SK-N-SH (cell line): ENCODE measurements around the gene OTOL1. TPM values are rescaled to one million over a fixed set of nuclear protein-coding genes. Genes with fewer than 3 reads are reported as not detected.

Experiments
- CTCF ChIA-PET: fragments of 300-600, 350-600 bp; formaldehyde crosslinking; extraction: SDS; loops from one replicate; lab custom pipeline; 2021; lab: Yijun Ruan, JAX
- POLR2A ChIA-PET: fragments of 350-600 bp; sonication (Branson Sonifier 250); formaldehyde crosslinking; extraction: SDS; loops from one replicate; lab custom pipeline; 2020; ENCODE audit warnings: antibody characterized with exemption, inconsistent platforms; lab: Yijun Ruan, JAX
- DNase-seq: peaks from one replicate; pipeline ENCODE4 v3.0.0; 2012
- H2AFZ ChIP-seq: fragments of 200-600 bp; sonication (generic); 2 replicates; pipeline ENCODE4 v1.8.1; 2016; ENCODE audit warnings: antibody characterized with exemption, mild to moderate bottlenecking, low read depth
- H3F3A ChIP-seq: fragments of 200-600 bp; sonication (generic); replicated peaks from 2 replicates; pipeline ENCODE3; 2016; ENCODE audit warnings: antibody characterized with exemption, mild to moderate bottlenecking; ENCODE audit not compliant: insufficient read depth
- H3K27ac ChIP-seq, 2 experiments: fragments of 200-500 bp in 1 of 2; fragments of 200-600 bp in 1 of 2; sonication (Bioruptor generic) in 1 of 2; sonication (generic), shearing (Covaris generic) in 1 of 2; 2 replicates each; pipeline versions ENCODE4 v1.5.1 to v1.6.1; 2014 to 2016; ENCODE audit warnings: low read depth in 2 of 2, inconsistent platforms in 1 of 2, low read length in 1 of 2, mild to moderate bottlenecking in 1 of 2, mixed read lengths in 1 of 2
- H3K27me3 ChIP-seq: fragments of 200-600 bp; sonication (generic), shearing (Covaris generic); 2 replicates; pipeline ENCODE4 v1.6.1; 2016; ENCODE audit warnings: mixed run types; ENCODE audit not compliant: insufficient read depth
- H3K36me3 ChIP-seq, 2 experiments: fragments of 200-500 bp in 1 of 2; fragments of 200-600 bp in 1 of 2; sonication (Bioruptor generic) in 1 of 2; sonication (generic) in 1 of 2; replicated peaks in 1 of 2; 2 replicates each; pipeline versions ENCODE3 to v1.5.1; 2014 to 2016; ENCODE audit warnings: low read length in 1 of 2, mild to moderate bottlenecking in 1 of 2; ENCODE audit not compliant: insufficient read depth in 2 of 2, control insufficient read depth in 1 of 2
- H3K4me1 ChIP-seq, 2 experiments: fragments of 200-500 bp in 1 of 2; fragments of 200-600 bp in 1 of 2; sonication (Bioruptor generic) in 1 of 2; sonication (generic), shearing (Covaris generic) in 1 of 2; 2 replicates each; pipeline versions ENCODE4 v1.5.1 to v1.6.1; 2014 to 2016; ENCODE audit warnings: low read depth in 1 of 2, low read length in 1 of 2, mixed run types in 1 of 2; ENCODE audit not compliant: insufficient read depth in 2 of 2, control insufficient read depth in 1 of 2
- H3K4me2 ChIP-seq: fragments of 200-600 bp; sonication (generic), shearing (Covaris generic); 2 replicates; pipeline ENCODE4 v1.6.1; 2017; ENCODE audit warnings: mixed run types
- H3K4me3 ChIP-seq, 2 experiments: fragments of 200-500 bp in 1 of 2; fragments of 200-600 bp in 1 of 2; sonication (Bioruptor generic) in 1 of 2; sonication (generic), shearing (Covaris generic) in 1 of 2; 2 replicates each; pipeline versions ENCODE4 v1.5.1 to v1.8.1; 2014 to 2016; ENCODE audit warnings: low read depth in 2 of 2, inconsistent platforms in 1 of 2, low read length in 1 of 2, mild to moderate bottlenecking in 1 of 2, mixed read lengths in 1 of 2, moderate library complexity in 1 of 2
- H3K79me2 ChIP-seq: fragments of 200-600 bp; sonication (generic); 2 replicates; pipeline ENCODE4 v1.8.1; 2017; ENCODE audit warnings: mild to moderate bottlenecking; ENCODE audit not compliant: insufficient read depth
- H3K9ac ChIP-seq: fragments of 200-600 bp; sonication (generic); 2 replicates; pipeline ENCODE4 v1.6.1; 2017; ENCODE audit warnings: mixed run types
- H3K9me2 ChIP-seq: fragments of 200-600 bp; sonication (generic); 2 replicates; pipeline ENCODE4 v1.6.1; 2017; ENCODE audit warnings: mixed run types
- H3K9me3 ChIP-seq: fragments of 200-600 bp; sonication (generic); 2 replicates; pipeline ENCODE4 v1.6.1; 2017; ENCODE audit warnings: mixed run types, mild to moderate bottlenecking, moderate library complexity
- H4K20me1 ChIP-seq: fragments of 200-600 bp; sonication (generic); 2 replicates; pipeline ENCODE4 v1.6.1; 2017; ENCODE audit warnings: mild to moderate bottlenecking, mixed run types; ENCODE audit not compliant: insufficient read depth
- EP300 ChIP-seq, 2 experiments: IDR thresholded peaks; 2 replicates each; pipeline versions ENCODE4 v1.4.0 to v1.6.1; 2012; ENCODE audit warnings: borderline replicate concordance in 1 of 2, low read depth in 1 of 2, low read length in 1 of 2
- FOSL2 ChIP-seq: IDR thresholded peaks from 2 replicates; pipeline ENCODE4 v1.4.0; 2012; ENCODE audit warnings: low read depth, mild to moderate bottlenecking, moderate library complexity, borderline replicate concordance
- FOXM1 ChIP-seq: IDR thresholded peaks from 2 replicates; pipeline ENCODE4 v1.4.0; 2012; ENCODE audit warnings: low read depth, mild to moderate bottlenecking
- RFX5 ChIP-seq: IDR thresholded peaks from 2 replicates; pipeline ENCODE4 v1.6.1; 2012; ENCODE audit warnings: mild to moderate bottlenecking, improper control_type of control experiment, low read length
- RXRA ChIP-seq: IDR thresholded peaks from 2 replicates; pipeline ENCODE4 v1.4.0; 2012; ENCODE audit warnings: low read depth, mild to moderate bottlenecking, borderline replicate concordance
- WGBS: methylation state at CpG from one replicate; pipeline ENCODE4 v1.1.6; 2017; ENCODE audit warnings: low lambda C conversion rate; 5-methylcytosine and 5-hydroxymethylcytosine counted together
- polyA plus RNA-seq, 3 experiments: library from polyadenylated mRNA; depleted of rRNA; stranded (reverse); fragments of >200 nt; gene quantifications; 2 replicates each; pipeline ENCODE4 v1.2.3, GENCODE V29; 2012
- TF ChIP-seq, protein P1 (sequence below): IDR thresholded peaks from 2 replicates; pipeline ENCODE4 v1.6.1; 2012; ENCODE audit warnings: mild to moderate bottlenecking, low read depth, low read length, moderate library complexity
- TF ChIP-seq, protein P2 (sequence below): IDR thresholded peaks from 2 replicates; pipeline ENCODE4 v1.4.0; 2012; ENCODE audit warnings: low read depth, borderline replicate concordance

Gene OTOL1
- polyA plus RNA-seq, 1 of the 3 experiments (the other 2 are of a cell fraction) = not detected

GRCh38 chr3:161550491-161551195, 54.0 kb downstream of the OTOL1 start:
- DNase-seq = no peak
- Histone ChIP-seq H4K20me1 (no peaks in the 10 kb centered on the region), H2AFZ (no peak overlapping the region), H3K27ac (no peak overlapping the region), H3K27me3 (no peaks in the 10 kb centered on the region)
- POLR2A ChIA-PET = no interaction called here
- TF ChIP-seq FOSL2 = no peak
- TF ChIP-seq, all 33 proteins: peak for 0
- CTCF ChIA-PET = no interaction called here
- no peaks in the 10 kb centered on the region; a peak in 1 of 4 replicates for H3K4me1 ChIP-seq
- no peaks in the 10 kb centered on the region for H3K9me3 ChIP-seq
- WGBS = 33% methylated on average over 6 of the region's 6 CpGs
- H3K4me3 ChIP-seq = no peak overlapping the region
- no peaks in the 10 kb centered on the region for H3F3A ChIP-seq
- no peaks in the 10 kb centered on the region for H3K36me3 ChIP-seq
- H3K79me2 ChIP-seq = no peaks in the 10 kb centered on the region
- no peaks in the 10 kb centered on the region for H3K9me2 ChIP-seq
- no peak overlapping the region for H3K4me2 ChIP-seq
- H3K9ac ChIP-seq = no peak overlapping the region

- Histone ChIP-seq H3K27me3 (no peaks in the 10 kb centered on the region), H3K27ac (no peak overlapping the region), H3K4me2 (no peak overlapping the region), H3K4me1 (peaks cover 0 to 5% of the 10 kb centered on the region in 2 experiments; a peak in 2 of 4 replicates), H3K79me2 (no peaks in the 10 kb centered on the region), H3F3A (no peaks in the 10 kb centered on the region), H3K9ac (no peak overlapping the region), H3K36me3 (no peaks in the 10 kb centered on the region), H3K4me3 (no peak overlapping the region), H2AFZ (no peak overlapping the region), H3K9me3 (no peaks in the 10 kb centered on the region), H3K9me2 (no peaks in the 10 kb centered on the region), H4K20me1 (no peaks in the 10 kb centered on the region)
- DNase-seq = no peak
- TF ChIP-seq FOXM1 (no peak), RFX5 (no peak), RXRA (no peak), EP300 (IDR thresholded peaks at IDR 0.05; ENCODE audit: borderline replicate concordance in 1 of 2, low read depth in 1 of 2, low read length in 1 of 2) (no peak)
- TF ChIP-seq, protein P1, sequence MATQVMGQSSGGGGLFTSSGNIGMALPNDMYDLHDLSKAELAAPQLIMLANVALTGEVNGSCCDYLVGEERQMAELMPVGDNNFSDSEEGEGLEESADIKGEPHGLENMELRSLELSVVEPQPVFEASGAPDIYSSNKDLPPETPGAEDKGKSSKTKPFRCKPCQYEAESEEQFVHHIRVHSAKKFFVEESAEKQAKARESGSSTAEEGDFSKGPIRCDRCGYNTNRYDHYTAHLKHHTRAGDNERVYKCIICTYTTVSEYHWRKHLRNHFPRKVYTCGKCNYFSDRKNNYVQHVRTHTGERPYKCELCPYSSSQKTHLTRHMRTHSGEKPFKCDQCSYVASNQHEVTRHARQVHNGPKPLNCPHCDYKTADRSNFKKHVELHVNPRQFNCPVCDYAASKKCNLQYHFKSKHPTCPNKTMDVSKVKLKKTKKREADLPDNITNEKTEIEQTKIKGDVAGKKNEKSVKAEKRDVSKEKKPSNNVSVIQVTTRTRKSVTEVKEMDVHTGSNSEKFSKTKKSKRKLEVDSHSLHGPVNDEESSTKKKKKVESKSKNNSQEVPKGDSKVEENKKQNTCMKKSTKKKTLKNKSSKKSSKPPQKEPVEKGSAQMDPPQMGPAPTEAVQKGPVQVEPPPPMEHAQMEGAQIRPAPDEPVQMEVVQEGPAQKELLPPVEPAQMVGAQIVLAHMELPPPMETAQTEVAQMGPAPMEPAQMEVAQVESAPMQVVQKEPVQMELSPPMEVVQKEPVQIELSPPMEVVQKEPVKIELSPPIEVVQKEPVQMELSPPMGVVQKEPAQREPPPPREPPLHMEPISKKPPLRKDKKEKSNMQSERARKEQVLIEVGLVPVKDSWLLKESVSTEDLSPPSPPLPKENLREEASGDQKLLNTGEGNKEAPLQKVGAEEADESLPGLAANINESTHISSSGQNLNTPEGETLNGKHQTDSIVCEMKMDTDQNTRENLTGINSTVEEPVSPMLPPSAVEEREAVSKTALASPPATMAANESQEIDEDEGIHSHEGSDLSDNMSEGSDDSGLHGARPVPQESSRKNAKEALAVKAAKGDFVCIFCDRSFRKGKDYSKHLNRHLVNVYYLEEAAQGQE = no peak
- TF ChIP-seq, protein P2, sequence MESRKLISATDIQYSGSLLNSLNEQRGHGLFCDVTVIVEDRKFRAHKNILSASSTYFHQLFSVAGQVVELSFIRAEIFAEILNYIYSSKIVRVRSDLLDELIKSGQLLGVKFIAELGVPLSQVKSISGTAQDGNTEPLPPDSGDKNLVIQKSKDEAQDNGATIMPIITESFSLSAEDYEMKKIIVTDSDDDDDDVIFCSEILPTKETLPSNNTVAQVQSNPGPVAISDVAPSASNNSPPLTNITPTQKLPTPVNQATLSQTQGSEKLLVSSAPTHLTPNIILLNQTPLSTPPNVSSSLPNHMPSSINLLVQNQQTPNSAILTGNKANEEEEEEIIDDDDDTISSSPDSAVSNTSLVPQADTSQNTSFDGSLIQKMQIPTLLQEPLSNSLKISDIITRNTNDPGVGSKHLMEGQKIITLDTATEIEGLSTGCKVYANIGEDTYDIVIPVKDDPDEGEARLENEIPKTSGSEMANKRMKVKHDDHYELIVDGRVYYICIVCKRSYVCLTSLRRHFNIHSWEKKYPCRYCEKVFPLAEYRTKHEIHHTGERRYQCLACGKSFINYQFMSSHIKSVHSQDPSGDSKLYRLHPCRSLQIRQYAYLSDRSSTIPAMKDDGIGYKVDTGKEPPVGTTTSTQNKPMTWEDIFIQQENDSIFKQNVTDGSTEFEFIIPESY = no peak
- ChIA-PET CTCF (no interaction called here), POLR2A (no interaction called here)
- 42% methylated on average over 1 of the region's 1 CpG for WGBS
These were observed 55.1 kb downstream of the OTOL1 start for GRCh38 chr3:161551697-161552096.
